IMR-90 (cell line): ENCODE data around the gene CHD6. TPM values are rescaled to one million over a fixed set of nuclear protein-coding genes. Genes with fewer than 3 reads are reported as not detected.
A peak's percentile ranks its signal among the peaks of the same experiment; 100 is the strongest.

Experiments used
- ATAC-seq: fragments of 200-7000 bp; cut with Tn5 transposase; 2 replicates; pipeline ENCODE4 v1.9.1; 2020; ENCODE audit warnings: low read depth, mild to moderate bottlenecking, moderate library complexity
- BruUV-seq: library from RNA; stranded (reverse); fragments of 400-500 nt; replicated peaks from 2 replicates; lab custom pipeline; 2021; lab: Mats Ljungman, UMichigan
- CTCF ChIA-PET: fragments of 300-600 bp; formaldehyde crosslinking; extraction: SDS; loops from one replicate; lab custom pipeline; 2021; ENCODE audit warnings: antibody characterized with exemption; lab: Yijun Ruan, JAX
- POLR2A ChIA-PET: fragments of 300-600 bp; sonication (Branson Sonifier 250); formaldehyde crosslinking; loops from one replicate; lab custom pipeline; 2022; ENCODE audit warnings: antibody characterized with exemption; ENCODE audit not compliant: unreplicated experiment; lab: Charles Lee
- DNase-seq: peaks from one replicate; pipeline ENCODE4 v3.0.0; 2013
- H2AFZ ChIP-seq: replicated peaks from 2 replicates; pipeline ENCODE3; 2013; ENCODE audit warnings: low read length, mild to moderate bottlenecking; ENCODE audit not compliant: poor library complexity
- H2AK5ac ChIP-seq: 2 replicates; pipeline ENCODE4 v1.6.1; 2013; ENCODE audit warnings: low read depth, low read length, inconsistent platforms
- H2AK9ac ChIP-seq: replicated peaks from 2 replicates; pipeline ENCODE3; 2013; ENCODE audit warnings: mild to moderate bottlenecking, low read depth, low read length, moderate library complexity; ENCODE audit not compliant: poor library complexity
- H2BK120ac ChIP-seq: 2 replicates; pipeline ENCODE4 v1.6.1; 2013; ENCODE audit warnings: low read depth, low read length, inconsistent platforms
- H2BK15ac ChIP-seq: 3 replicates; pipeline ENCODE4 v1.6.1; 2013; ENCODE audit warnings: low read depth, low read length, inconsistent platforms
- H2BK20ac ChIP-seq: 2 replicates; pipeline ENCODE4 v1.6.1; 2013; ENCODE audit warnings: low read depth, mild to moderate bottlenecking, inconsistent platforms, low read length, moderate library complexity
- H2BK5ac ChIP-seq: 2 replicates; pipeline ENCODE4 v1.6.1; 2013; ENCODE audit warnings: mild to moderate bottlenecking, low read depth, low read length, inconsistent platforms; ENCODE audit not compliant: poor library complexity, severe bottlenecking
- H3K14ac ChIP-seq: replicated peaks from 2 replicates; pipeline ENCODE4 v1.6.1; 2013; ENCODE audit warnings: low read depth, low read length, inconsistent platforms
- H3K18ac ChIP-seq: 2 replicates; pipeline ENCODE4 v1.6.1; 2013; ENCODE audit warnings: low read depth, low read length, control low read depth
- H3K23ac ChIP-seq: 2 replicates; pipeline ENCODE4 v1.6.1; 2013; ENCODE audit warnings: low read depth, low read length, inconsistent platforms
- H3K27ac ChIP-seq: 2 replicates; pipeline ENCODE4 v1.5.1; 2013; ENCODE audit warnings: mild to moderate bottlenecking, control low read depth, low read length; ENCODE audit not compliant: insufficient read depth
- H3K27me3 ChIP-seq: 2 replicates; pipeline ENCODE4 v1.6.1; 2013; ENCODE audit warnings: low read length; ENCODE audit not compliant: control insufficient read depth, insufficient read depth
- H3K36me3 ChIP-seq: 2 replicates; pipeline ENCODE4 v1.6.1; 2013; ENCODE audit warnings: low read length, mixed read lengths; ENCODE audit not compliant: control insufficient read depth, insufficient read depth
- H3K4ac ChIP-seq: 2 replicates; pipeline ENCODE4 v1.6.1; 2013; ENCODE audit warnings: low read depth, low read length, inconsistent platforms
- H3K4me1 ChIP-seq: 2 replicates; pipeline ENCODE4 v1.6.1; 2013; ENCODE audit warnings: low read length, mixed read lengths; ENCODE audit not compliant: control insufficient read depth, insufficient read depth
- H3K4me2 ChIP-seq: 2 replicates; pipeline ENCODE4 v1.6.1; 2013; ENCODE audit warnings: low read depth, mild to moderate bottlenecking, control low read depth, low read length, moderate library complexity
- H3K4me3 ChIP-seq: 2 replicates; pipeline ENCODE4 v1.5.1; 2013; ENCODE audit warnings: low read depth, mild to moderate bottlenecking, control low read depth, low read length, moderate library complexity; ENCODE audit not compliant: insufficient read depth
- H3K56ac ChIP-seq: 2 replicates; pipeline ENCODE4 v1.6.1; 2013; ENCODE audit warnings: low read length, inconsistent platforms; ENCODE audit not compliant: insufficient read depth; ENCODE audit errors: extremely low read depth
- H3K79me1 ChIP-seq, 2 experiments: 2 replicates each; pipeline ENCODE4 v1.6.1; 2013; ENCODE audit warnings: low read length in 2 of 2, inconsistent platforms in 1 of 2, low read depth in 1 of 2
- H3K9ac ChIP-seq: 2 replicates; pipeline ENCODE4 v1.6.1; 2013; ENCODE audit warnings: low read depth, low read length, control low read depth
- H3K9me1 ChIP-seq: 2 replicates; pipeline ENCODE4 v1.6.1; 2013; ENCODE audit warnings: low read length, inconsistent platforms; ENCODE audit not compliant: insufficient read depth
- H3K9me3 ChIP-seq: 2 replicates; pipeline ENCODE4 v1.6.1; 2013; ENCODE audit warnings: low read length; ENCODE audit not compliant: control insufficient read depth, insufficient read depth
- H4K20me1 ChIP-seq: 2 replicates; pipeline ENCODE4 v1.6.1; 2013; ENCODE audit warnings: low read length, inconsistent platforms; ENCODE audit not compliant: insufficient read depth
- H4K5ac ChIP-seq: 2 replicates; pipeline ENCODE4 v1.6.1; 2013; ENCODE audit warnings: mild to moderate bottlenecking, low read depth, low read length, control low read depth
- H4K8ac ChIP-seq, 2 experiments: 2 replicates each; pipeline ENCODE4 v1.6.1; 2013; ENCODE audit warnings: low read depth in 2 of 2, low read length in 2 of 2, control low read depth in 1 of 2, inconsistent platforms in 1 of 2
- H4K91ac ChIP-seq: 2 replicates; pipeline ENCODE4 v1.6.1; 2013; ENCODE audit warnings: low read depth, low read length, inconsistent platforms; ENCODE audit not compliant: insufficient read depth
- BHLHE40 ChIP-seq: fragments of 150-350 bp; IDR thresholded peaks from 2 replicates; pipeline ENCODE4 v1.6.1; 2016; ENCODE audit warnings: mild to moderate bottlenecking, low read depth, low read length
- CEBPB ChIP-seq: IDR thresholded peaks from 2 replicates; pipeline ENCODE4 v1.6.1; 2012; ENCODE audit warnings: low read depth, low read length, improper control_type of control experiment
- CHD1 ChIP-seq: IDR thresholded peaks from 2 replicates; pipeline ENCODE4 v1.6.1; 2012; ENCODE audit warnings: low read depth, low read length, improper control_type of control experiment
- FOS ChIP-seq: fragments of 150-350 bp; IDR thresholded peaks from 2 replicates; pipeline ENCODE4 v1.6.1; 2016; ENCODE audit warnings: low read depth, low read length
- MAFK ChIP-seq: IDR thresholded peaks from 2 replicates; pipeline ENCODE4 v1.6.1; 2012; ENCODE audit warnings: low read depth, low read length, improper control_type of control experiment
- MAZ ChIP-seq: IDR thresholded peaks from 2 replicates; pipeline ENCODE4 v1.6.1; 2012; ENCODE audit warnings: low read depth, mild to moderate bottlenecking, low read length, improper control_type of control experiment, moderate library complexity, borderline replicate concordance
- MXI1 ChIP-seq: IDR thresholded peaks from 2 replicates; pipeline ENCODE4 v1.6.1; 2012; ENCODE audit warnings: low read depth, mild to moderate bottlenecking, low read length, moderate library complexity, borderline replicate concordance
- POLR2A ChIP-seq: IDR thresholded peaks from 2 replicates; pipeline ENCODE4 v1.6.1; 2012; ENCODE audit warnings: mild to moderate bottlenecking, low read depth, low read length
- RAD21 ChIP-seq: IDR thresholded peaks from 2 replicates; pipeline ENCODE4 v1.6.1; 2012; ENCODE audit warnings: low read length, improper control_type of control experiment
- RCOR1 ChIP-seq: IDR thresholded peaks from 2 replicates; pipeline ENCODE4 v1.6.1; 2012; ENCODE audit warnings: mild to moderate bottlenecking, low read length, improper control_type of control experiment; ENCODE audit not compliant: insufficient replicate concordance
- RFX5 ChIP-seq: IDR thresholded peaks from 2 replicates; pipeline ENCODE4 v1.8.0; 2012; ENCODE audit warnings: low read depth, mild to moderate bottlenecking, low read length, moderate library complexity
- SMC3 ChIP-seq: fragments of 150-350 bp; IDR thresholded peaks from 2 replicates; pipeline ENCODE4 v1.6.1; 2016; ENCODE audit warnings: low read depth, mild to moderate bottlenecking, antibody characterized with exemption, low read length, moderate library complexity
- WGBS, 2 experiments: methylation state at CpG; one replicate each; pipeline versions ENCODE4 v1.1.5 to v1.1.7; 2013; ENCODE audit warnings: missing lambda C conversion rate in 2 of 2; ENCODE audit not compliant: insufficient read length in 1 of 2; ENCODE audit errors: extremely low coverage in 2 of 2; 5-methylcytosine and 5-hydroxymethylcytosine counted together
- dilution Hi-C: fragments of 300-500 bp; cut with HindIII; formaldehyde crosslinking; loops from one replicate; pipeline ENCODE4 v1.14.3; 2018; ENCODE audit warnings: low sequenced_read_pairs; ENCODE audit not compliant: unreplicated experiment
- in situ Hi-C: fragments of 300-500 bp; cut with MboI; formaldehyde crosslinking; loops from 3 replicates; pipeline ENCODE4 v1.14.3; 2019; ENCODE audit warnings: low sequenced_read_pairs, inconsistent platforms, mixed read lengths
- intact Hi-C: fragments of 100-400 bp; cut with micrococcal nuclease; formaldehyde crosslinking; loops from 2 replicates; pipeline ENCODE4 v1.10.0; 2022
- polyA plus RNA-seq, 3 experiments: library from polyadenylated mRNA; depleted of rRNA; stranded (reverse); fragments of >200 nt; gene quantifications; 2 replicates each; pipeline ENCODE4 v1.2.3, GENCODE V29; 2012; ENCODE audit warnings: low replicate concordance in 1 of 3
- total RNA-seq: library from RNA; depleted of rRNA; stranded (reverse); fragments of >200 nt; gene quantifications from 2 replicates; pipeline ENCODE4 v1.2.3, GENCODE V29; 2012
- TF ChIP-seq, protein P1 (sequence below): fragments of 150-350 bp; IDR thresholded peaks from 2 replicates; pipeline ENCODE4 v1.6.1; 2017; ENCODE audit warnings: mild to moderate bottlenecking, antibody characterized with exemption, low read length, low read depth
- TF ChIP-seq, protein P2 (sequence below): fragments of 150-350 bp; IDR thresholded peaks from 2 replicates; pipeline ENCODE4 v1.6.1; 2016; ENCODE audit warnings: low read depth, mild to moderate bottlenecking, low read length, moderate library complexity, borderline replicate concordance
- TF ChIP-seq, protein P3 (sequence below): conservative IDR thresholded peaks from 2 replicates; pipeline ENCODE4 v1.5.1; 2012; ENCODE audit warnings: mild to moderate bottlenecking, low read depth, low read length, improper control_type of control experiment

Gene CHD6
- total and polyA plus RNA-seq, 2 of the 4 experiments (the other 2 are of a cell fraction), result 8.8 to 26.7 TPM

DNA sequence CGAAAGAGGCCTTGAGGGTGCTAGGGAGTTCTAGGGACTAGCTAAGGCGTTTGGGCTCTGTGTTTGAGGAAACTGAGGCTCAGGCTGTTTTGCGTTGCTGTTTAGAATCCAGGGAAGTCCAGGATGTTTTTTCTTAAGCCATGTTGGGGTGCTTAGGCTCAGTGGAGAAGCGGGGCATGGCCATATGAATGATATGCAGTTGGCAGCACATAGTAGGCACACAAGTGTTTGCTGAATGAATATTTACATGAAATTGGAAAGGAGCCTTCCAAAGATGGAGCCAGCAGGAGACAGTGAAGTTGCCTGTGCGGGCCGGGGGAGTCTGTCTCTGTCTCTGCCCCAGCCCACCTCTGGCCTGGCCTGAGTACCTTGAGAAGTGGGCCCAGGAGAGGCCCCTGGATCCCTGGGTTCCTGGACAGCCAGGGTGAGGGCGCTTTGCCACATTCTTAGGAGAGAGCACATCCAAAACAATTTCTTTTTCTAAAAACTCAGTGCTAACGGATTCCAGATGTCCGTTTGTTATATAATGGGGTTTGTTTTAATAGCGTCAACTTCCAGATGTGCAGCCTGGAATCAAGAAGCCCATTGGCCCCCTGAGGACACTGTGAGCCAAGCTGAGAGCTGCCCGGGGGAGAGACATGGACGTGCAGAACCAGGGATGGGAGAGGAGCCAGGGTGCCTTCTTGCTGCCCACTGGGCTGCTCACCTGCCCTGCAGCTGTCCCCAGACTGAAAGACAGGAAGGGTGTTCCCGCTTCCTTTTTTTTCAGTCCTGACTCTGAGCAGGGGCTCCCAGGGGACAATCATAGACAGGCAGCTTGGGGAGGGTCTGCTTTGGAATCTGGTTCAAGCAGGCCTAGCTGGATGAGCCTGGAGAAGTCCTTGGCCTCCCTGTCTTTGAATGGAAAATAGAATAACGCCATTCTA, 231.4 kb downstream of the CHD6 start:
- Histone ChIP-seq H4K20me1 (no peaks in the 10 kb centered on the region), H3K79me1 (no peaks in the 10 kb centered on the region), H4K8ac (no peak overlapping the region), H3K9me1 (no peaks in the 10 kb centered on the region), H3K36me3 (no peaks in the 10 kb centered on the region), H4K91ac (no peak overlapping the region; the same call in 1 of the 2 replicates), H3K27me3 (peaks cover 12% of the 10 kb centered on the region), H2BK5ac (no peak overlapping the region), H2BK15ac (no peak overlapping the region), H3K23ac (no peak overlapping the region), H2AFZ (peak overlapping the region; percentile 34), H3K18ac (no peak overlapping the region), H3K56ac (no peak overlapping the region), H3K4ac (no peak overlapping the region), H3K27ac (no peak overlapping the region), H2AK5ac (no peak overlapping the region), H3K9me3 (no peaks in the 10 kb centered on the region), H2AK9ac (no peak overlapping the region), H2BK120ac (no peak overlapping the region), H2BK20ac (no peak overlapping the region), H3K4me3 (no peak overlapping the region), H3K4me2 (no peak overlapping the region), H3K9ac (no peak overlapping the region), H3K14ac (no peak overlapping the region), H4K5ac (no peak overlapping the region), H3K4me1 (no peaks in the 10 kb centered on the region)
- peak; percentile 26 for DNase-seq
- 68% methylated on average over 4 of the region's 14 CpGs; no CpG with 5 or more reads in 1 of the 2 experiments for WGBS, 2 experiments
- peak; percentile 48 for ATAC-seq
- ChIA-PET CTCF (no interaction called here), POLR2A (no interaction called here)
- in situ Hi-C loops, result no loop called here
- no TSS peak for BruUV-seq
- dilution Hi-C loops, result no loop called here
- intact Hi-C loops, result no loop called here
- no peak for TF ChIP-seq CHD1
- no peak for TF ChIP-seq RAD21
- TF ChIP-seq FOS, result no peak
- TF ChIP-seq RFX5, result no peak
- no peak for TF ChIP-seq RCOR1
- no peak for TF ChIP-seq MAFK
- no peak for TF ChIP-seq MXI1
- TF ChIP-seq SMC3, result no peak
- TF ChIP-seq, protein P1, sequence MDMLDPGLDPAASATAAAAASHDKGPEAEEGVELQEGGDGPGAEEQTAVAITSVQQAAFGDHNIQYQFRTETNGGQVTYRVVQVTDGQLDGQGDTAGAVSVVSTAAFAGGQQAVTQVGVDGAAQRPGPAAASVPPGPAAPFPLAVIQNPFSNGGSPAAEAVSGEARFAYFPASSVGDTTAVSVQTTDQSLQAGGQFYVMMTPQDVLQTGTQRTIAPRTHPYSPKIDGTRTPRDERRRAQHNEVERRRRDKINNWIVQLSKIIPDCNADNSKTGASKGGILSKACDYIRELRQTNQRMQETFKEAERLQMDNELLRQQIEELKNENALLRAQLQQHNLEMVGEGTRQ, result no peak
- TF ChIP-seq, protein P2, sequence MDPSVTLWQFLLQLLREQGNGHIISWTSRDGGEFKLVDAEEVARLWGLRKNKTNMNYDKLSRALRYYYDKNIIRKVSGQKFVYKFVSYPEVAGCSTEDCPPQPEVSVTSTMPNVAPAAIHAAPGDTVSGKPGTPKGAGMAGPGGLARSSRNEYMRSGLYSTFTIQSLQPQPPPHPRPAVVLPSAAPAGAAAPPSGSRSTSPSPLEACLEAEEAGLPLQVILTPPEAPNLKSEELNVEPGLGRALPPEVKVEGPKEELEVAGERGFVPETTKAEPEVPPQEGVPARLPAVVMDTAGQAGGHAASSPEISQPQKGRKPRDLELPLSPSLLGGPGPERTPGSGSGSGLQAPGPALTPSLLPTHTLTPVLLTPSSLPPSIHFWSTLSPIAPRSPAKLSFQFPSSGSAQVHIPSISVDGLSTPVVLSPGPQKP, result no peak
- TF ChIP-seq, protein P3, sequence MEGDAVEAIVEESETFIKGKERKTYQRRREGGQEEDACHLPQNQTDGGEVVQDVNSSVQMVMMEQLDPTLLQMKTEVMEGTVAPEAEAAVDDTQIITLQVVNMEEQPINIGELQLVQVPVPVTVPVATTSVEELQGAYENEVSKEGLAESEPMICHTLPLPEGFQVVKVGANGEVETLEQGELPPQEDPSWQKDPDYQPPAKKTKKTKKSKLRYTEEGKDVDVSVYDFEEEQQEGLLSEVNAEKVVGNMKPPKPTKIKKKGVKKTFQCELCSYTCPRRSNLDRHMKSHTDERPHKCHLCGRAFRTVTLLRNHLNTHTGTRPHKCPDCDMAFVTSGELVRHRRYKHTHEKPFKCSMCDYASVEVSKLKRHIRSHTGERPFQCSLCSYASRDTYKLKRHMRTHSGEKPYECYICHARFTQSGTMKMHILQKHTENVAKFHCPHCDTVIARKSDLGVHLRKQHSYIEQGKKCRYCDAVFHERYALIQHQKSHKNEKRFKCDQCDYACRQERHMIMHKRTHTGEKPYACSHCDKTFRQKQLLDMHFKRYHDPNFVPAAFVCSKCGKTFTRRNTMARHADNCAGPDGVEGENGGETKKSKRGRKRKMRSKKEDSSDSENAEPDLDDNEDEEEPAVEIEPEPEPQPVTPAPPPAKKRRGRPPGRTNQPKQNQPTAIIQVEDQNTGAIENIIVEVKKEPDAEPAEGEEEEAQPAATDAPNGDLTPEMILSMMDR, result no peak
- no peak for TF ChIP-seq MAZ
- TF ChIP-seq CEBPB, result no peak
- no peak for TF ChIP-seq POLR2A
- no peak for TF ChIP-seq BHLHE40
